Brain microvascular endothelial cell (primary cell): ENCODE results near the gene BSND.

ENCODE experiments used
- DNase-seq: peaks from one replicate; pipeline ENCODE4 v3.0.0-alpha.2; 2020
- H3K27ac ChIP-seq: fragments of 250-450 bp; sonication (Bioruptor Pico); 2 replicates; pipeline ENCODE4 v1.5.1; 2020; ENCODE audit warnings: mild to moderate bottlenecking, moderate library complexity
- H3K27me3 ChIP-seq: fragments of 250-450 bp; sonication (Bioruptor Pico); replicated peaks from 2 replicates; pipeline ENCODE4 v1.5.1; 2020; ENCODE audit warnings: mild to moderate bottlenecking
- H3K36me3 ChIP-seq: fragments of 250-450 bp; sonication (Bioruptor Pico); replicated peaks from 2 replicates; pipeline ENCODE4 v1.5.1; 2020; ENCODE audit warnings: mild to moderate bottlenecking
- H3K4me3 ChIP-seq: 2 replicates; pipeline ENCODE4 v1.5.1; 2011; ENCODE audit warnings: low read depth, mild to moderate bottlenecking, control low read depth, low read length, moderate library complexity
- in situ Hi-C: cut with HindIII; loops from 2 replicates; pipeline ENCODE4 v1.10.0; 2017; ENCODE audit warnings: low sequenced_read_pairs, low pct_ligation_motif_present
- TF ChIP-seq, protein P1 (sequence below): IDR thresholded peaks from 2 replicates; pipeline ENCODE4 v1.5.1; 2011; ENCODE audit warnings: low read depth, mild to moderate bottlenecking, moderate library complexity, low read length, control low read depth, inconsistent platforms; ENCODE audit errors: missing control alignments

Gene BSND

DNA sequence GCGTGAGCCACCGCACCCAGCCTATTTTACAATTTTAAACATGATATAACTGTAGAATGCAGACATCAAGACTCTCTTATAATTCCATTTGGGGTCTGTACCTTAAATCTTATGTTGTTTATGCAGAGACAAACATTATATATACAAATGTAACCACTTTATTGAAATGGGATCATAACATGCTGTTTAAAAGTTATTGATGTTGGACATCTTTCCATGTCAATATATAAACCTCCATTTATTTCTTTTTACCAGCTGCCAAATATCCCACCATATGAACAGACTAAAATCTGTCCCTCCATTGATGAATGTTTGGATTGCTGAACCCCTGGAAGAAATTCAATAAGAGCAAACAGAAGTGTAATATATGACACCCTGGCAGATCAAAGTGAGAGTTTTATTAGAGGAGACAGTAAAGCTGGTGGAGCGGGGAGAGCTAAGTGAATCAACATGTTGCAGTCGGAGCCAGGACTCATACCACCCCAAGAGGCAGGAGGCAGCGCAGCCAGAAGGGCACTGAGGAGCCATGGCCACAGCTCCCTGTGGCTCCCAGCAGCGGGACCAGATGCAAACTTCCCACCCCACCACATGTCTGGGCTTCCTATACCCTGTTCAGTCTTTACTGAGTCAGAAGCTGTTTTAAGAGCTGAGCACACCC is 35.9 kb downstream of the BSND start:
- Histone ChIP-seq H3K27ac (no peak overlapping the region), H3K27me3 (peaks cover 41% of the 10 kb centered on the region), H3K36me3 (no peaks in the 10 kb centered on the region), H3K4me3 (no peak overlapping the region)
- TF ChIP-seq, protein P1, sequence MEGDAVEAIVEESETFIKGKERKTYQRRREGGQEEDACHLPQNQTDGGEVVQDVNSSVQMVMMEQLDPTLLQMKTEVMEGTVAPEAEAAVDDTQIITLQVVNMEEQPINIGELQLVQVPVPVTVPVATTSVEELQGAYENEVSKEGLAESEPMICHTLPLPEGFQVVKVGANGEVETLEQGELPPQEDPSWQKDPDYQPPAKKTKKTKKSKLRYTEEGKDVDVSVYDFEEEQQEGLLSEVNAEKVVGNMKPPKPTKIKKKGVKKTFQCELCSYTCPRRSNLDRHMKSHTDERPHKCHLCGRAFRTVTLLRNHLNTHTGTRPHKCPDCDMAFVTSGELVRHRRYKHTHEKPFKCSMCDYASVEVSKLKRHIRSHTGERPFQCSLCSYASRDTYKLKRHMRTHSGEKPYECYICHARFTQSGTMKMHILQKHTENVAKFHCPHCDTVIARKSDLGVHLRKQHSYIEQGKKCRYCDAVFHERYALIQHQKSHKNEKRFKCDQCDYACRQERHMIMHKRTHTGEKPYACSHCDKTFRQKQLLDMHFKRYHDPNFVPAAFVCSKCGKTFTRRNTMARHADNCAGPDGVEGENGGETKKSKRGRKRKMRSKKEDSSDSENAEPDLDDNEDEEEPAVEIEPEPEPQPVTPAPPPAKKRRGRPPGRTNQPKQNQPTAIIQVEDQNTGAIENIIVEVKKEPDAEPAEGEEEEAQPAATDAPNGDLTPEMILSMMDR: no peak
- DNase-seq: no peak
- in situ Hi-C loops: no loop called here

DNA sequence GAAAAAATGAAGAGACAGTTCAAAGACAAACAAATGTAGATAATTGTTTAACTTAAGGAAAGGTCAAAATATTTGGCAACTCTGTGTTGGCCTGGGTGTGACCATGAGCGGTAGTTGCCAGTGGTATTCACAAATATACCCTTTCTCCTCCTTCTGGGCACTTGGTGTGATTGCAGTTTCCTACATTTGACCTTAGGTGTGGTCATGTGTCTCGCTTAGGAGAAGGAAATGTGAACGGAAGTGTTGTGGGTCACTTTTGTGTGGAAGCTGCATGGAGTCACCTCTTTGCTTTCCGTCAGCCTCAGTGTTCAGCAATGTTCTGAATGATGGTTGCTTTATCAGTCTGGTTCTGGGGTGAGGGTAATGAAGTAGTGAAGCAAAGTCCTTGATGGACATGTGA is 37.2 kb downstream of the BSND start:
- peaks cover 54% of the 10 kb centered on the region for H3K27me3 ChIP-seq
- H3K27ac ChIP-seq: no peak overlapping the region
- H3K36me3 ChIP-seq: no peaks in the 10 kb centered on the region
- H3K4me3 ChIP-seq: no peak overlapping the region
- no peak for DNase-seq
- in situ Hi-C loops: no loop called here
- TF ChIP-seq, protein P1: peak; percentile 15

DNA sequence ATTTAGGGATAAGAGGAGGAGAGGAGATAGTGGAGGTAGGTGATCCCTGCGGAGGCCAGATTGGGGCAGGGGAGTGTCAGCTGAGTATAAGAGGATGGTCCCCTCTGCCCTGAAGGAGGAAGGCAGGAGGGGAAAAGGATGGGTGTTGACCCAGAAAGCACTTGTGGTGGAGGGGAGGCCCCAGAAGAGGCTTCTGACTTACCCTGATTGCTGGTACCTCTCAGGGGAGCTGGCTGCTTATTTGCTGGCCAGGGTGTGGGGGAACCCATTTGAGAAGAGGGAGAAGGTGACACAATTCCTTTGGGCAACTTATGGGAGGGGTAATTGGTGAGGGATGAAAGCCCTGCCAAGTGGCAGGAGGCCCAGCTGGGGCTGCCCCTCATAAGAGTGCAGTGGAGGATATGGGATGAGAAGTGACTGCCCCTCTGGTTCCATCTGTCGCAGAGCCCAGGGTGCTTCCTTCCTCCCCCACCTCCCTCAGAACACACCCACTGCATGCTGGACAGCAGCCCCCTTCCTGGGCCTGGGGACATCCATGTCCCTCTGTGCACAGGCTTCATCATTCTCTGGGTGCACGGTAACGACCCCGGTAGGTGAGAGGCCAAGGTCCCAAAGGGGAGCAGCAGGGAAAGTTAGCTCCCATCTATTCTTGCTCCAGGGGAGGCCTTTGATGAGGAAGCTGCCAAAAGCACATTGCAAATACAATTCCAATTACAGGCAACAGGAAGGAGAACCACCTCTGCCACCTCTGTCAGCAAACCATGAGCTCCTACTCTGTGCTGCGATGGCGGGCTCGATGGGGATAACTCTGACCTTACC is 39.2 kb downstream of the BSND start:
- H3K36me3 ChIP-seq: no peaks in the 10 kb centered on the region
- in situ Hi-C loops: no loop called here
- no peak for DNase-seq
- TF ChIP-seq, protein P1: no peak
- peaks cover 68% of the 10 kb centered on the region for H3K27me3 ChIP-seq
- H3K4me3 ChIP-seq: no peak overlapping the region
- no peak overlapping the region for H3K27ac ChIP-seq

DNA sequence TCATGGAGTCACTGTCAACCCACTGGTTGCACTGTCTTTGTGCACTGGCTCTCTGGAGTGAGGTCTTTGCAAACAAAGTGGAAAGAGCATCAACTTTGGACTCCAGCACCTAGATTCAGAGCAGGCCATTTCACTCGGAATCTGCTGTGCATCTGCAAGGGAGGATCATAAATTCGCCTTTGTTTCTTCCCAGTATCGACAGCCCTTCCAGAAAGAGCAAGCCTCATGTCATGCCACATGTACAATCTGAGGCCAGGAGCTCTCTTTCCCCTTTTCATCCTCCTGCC is 39.8 kb downstream of the BSND start:
- in situ Hi-C loops: no loop called here
- TF ChIP-seq, protein P1: no peak
- peaks cover 68% of the 10 kb centered on the region for H3K27me3 ChIP-seq

DNA sequence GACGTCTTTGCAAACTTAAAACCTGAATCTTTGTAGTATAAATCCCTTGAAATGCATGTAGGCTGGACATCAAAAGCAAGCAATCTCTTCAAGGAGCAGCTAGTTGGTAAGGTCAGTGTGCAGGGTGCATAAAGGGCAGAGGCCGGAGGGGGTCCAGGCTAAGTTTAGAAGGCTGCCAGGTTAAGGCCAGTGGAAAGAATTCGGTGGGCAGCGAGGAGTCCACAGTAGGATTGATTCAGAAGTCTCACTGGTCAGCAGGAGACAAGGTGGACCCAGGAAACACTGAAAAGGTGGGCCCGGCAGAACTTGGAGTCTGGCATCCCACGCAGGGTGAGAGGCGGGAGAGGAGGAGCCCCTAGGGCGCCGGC is 40.2 kb downstream of the BSND start:
- H3K27me3 ChIP-seq: peaks cover 68% of the 10 kb centered on the region
- TF ChIP-seq, protein P1: no peak
- H3K27ac ChIP-seq: no peak overlapping the region
- peak overlapping the region; percentile 56 for H3K4me3 ChIP-seq
- H3K36me3 ChIP-seq: no peaks in the 10 kb centered on the region
- in situ Hi-C loops: no loop called here
- DNase-seq: no peak

More for the DNA sequence above, 39.8 kb downstream of the BSND start:
- Histone ChIP-seq H3K36me3 (no peaks in the 10 kb centered on the region), H3K4me3 (no peak overlapping the region), H3K27ac (no peak overlapping the region)
- no peak for DNase-seq
